ENCODE data around the gene LAMA5. TPM values are rescaled to one million over a fixed set of nuclear protein-coding genes. Genes with fewer than 3 reads are reported as not detected.
A peak's percentile ranks its signal among the peaks of the same experiment; 100 is the strongest.

The LAMA5 gene
- total RNA-seq, result 10 to 100 TPM in 7 of 8 experiments, 1 to 10 TPM in 1; 9.7 to 45.4 (median 24.9) TPM

GRCh38 chr20:62367136-62367632 is at the start of gene LAMA5:
TSS of gene LAMA5 (minus strand) at chr20:62367312. CDS start at chr20:62367245, 67 bp downstream.
- peak within 1 kb of the TSS; percentile 60 to 74 for H3K27ac ChIP-seq
- in situ Hi-C loops (cut with MboI; ENCODE audit: low pct_unique_long_range_greater_than_20kb in 2 of 9, low sequenced_read_pairs in 9 of 9, unreplicated experiment in 9 of 9), result no loop called here
- ATAC-seq (replicated peaks in 6 of 8), result peak; percentile 23 to 56 (median 38)
- WGBS, 10 experiments, result no CpG with 5 or more reads among the region's 70 CpGs
- H3K4me1 ChIP-seq (replicated peaks in 1 of 2), result peaks cover 68 to 74% of the 10 kb centered on the region in 2 donors
- H3K4me3 ChIP-seq, result peak within 1 kb of the TSS; percentile 49 to 84 (median 57)

DNA sequence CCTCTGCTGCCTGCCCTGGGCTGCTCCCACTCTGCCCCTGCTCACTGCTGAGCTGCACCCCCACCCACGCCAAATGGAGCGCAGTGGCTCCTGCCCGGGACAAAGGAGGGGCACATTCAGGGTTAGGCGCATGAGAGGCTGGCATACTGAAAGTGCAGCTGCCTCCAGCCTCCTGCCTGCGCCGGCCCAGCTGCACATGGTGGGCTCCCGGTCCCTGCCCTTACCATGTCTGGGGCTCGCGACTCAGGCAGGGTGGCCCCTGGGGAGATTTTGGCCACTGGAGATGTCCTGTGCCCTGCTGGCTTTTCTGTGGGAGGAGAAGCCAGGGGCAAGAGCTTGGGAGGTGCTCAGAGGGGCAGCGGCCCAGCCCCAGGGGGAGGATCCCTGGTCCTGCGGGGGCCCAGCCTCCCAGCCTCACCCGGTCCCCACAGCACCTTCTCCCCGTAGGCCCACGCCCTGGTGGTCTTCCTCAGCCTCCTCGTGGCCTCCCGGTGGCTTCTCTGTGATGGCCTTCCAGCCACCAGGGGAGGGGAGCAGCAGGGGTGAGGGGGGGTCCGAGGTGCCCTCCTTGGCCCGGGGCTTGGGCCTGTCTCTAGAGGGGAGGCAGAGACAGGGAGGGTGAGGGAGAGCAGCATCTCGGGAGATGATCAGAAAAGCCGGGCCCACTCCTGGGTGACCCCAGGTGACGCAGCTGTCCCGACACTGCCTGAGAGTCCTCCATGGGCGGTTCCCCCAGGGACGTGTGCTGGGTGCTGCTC is 48.4 kb upstream of the LAMA5 start:
- Histone ChIP-seq H3K4me3 (no peak overlapping the region), H3K4me1 (replicated peaks in 1 of 2) (peaks cover 2 to 6% of the 10 kb centered on the region in 2 donors), H3K27ac (peak overlapping the region in 1 of 2 donors; percentile 11)
- in situ Hi-C loops (cut with MboI; ENCODE audit: low pct_unique_long_range_greater_than_20kb in 2 of 9, low sequenced_read_pairs in 9 of 9, unreplicated experiment in 9 of 9), result loop anchor here in 3 of 9 experiments (10.0 to 25.0 kb wide), 2 partner anchors 197 to 199 kb away; no protein-coding TSS in a partner anchor
- no CpG with 5 or more reads among the region's 24 CpGs for WGBS, 10 experiments
- ATAC-seq (replicated peaks in 6 of 8), result no peak

DNA sequence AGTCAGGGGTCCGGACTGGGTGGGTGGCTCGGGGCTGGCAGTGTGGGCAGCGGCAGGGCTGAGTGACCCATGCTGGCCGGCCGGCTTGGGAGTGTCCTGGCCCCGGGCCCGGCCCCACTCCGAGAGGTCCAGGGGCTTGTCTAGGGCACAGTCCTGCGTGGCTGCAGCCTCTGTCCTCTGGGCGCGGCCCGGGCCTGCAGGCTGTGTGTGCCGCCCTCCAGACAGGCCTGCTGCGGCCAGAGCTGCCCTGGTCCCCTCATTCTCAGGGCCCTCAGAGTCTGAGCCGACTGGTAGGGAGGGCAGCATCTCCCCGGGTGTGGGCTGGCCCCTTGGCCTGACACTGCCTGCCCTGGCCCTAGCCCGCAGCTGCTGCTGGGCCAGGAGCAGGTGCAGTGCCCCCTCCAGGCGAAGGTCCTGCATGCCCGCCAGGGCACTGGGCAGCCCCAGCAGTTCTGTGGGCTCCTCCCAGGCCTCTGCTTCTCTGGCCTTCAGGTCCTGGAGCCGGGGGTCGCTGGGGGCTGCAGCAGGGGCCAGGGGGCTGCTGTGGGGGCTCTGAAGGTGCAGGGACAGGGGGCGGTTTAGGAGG is 46.9 kb upstream of the LAMA5 start:
- Histone ChIP-seq H3K4me3 (no peak overlapping the region), H3K4me1 (replicated peaks in 1 of 2) (peaks cover 5 to 14% of the 10 kb centered on the region in 2 donors), H3K27ac (no peak overlapping the region)
- peak in 3 of 8 experiments; percentile 1 to 20 (median 16) for ATAC-seq (replicated peaks in 6 of 8)
- in situ Hi-C loops (cut with MboI; ENCODE audit: low pct_unique_long_range_greater_than_20kb in 2 of 9, low sequenced_read_pairs in 9 of 9, unreplicated experiment in 9 of 9), result loop anchor here in 3 of 9 experiments (10.0 to 25.0 kb wide), 2 partner anchors 198 to 201 kb away; no protein-coding TSS in a partner anchor
- 40 to 100% methylated on average over 1 of the region's 22 CpGs; no CpG with 5 or more reads in 8 of the 10 experiments for WGBS, 10 experiments

DNA sequence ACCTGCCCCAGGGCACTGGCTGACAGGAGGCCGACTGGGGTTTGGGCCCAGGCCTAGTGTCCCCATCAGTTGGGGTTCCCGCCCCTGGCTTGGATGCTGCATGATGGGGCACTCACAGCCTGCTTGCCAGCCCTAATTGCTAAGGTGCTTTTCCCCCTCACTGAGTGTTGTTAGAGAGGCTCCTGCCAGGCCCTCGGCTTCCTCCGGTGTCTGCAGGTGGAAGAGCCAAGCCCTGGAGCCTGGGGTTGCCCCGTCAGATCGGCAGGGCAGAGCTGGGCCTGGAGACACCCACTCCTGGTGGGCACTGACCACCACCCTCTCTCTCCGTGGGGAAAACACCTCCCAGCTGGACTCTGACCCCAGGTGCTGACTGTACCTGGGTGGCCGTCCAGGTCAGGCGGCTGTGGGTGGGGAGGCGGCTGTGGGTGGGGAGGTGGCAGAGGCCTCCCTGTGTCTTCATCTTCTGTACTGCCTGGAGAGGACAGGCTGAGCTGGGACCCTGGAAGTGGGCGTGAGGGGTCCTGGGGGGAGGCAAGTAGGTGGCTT is 46.0 kb upstream of the LAMA5 start:
- Histone ChIP-seq H3K27ac (no peak overlapping the region), H3K4me3 (no peak overlapping the region), H3K4me1 (replicated peaks in 1 of 2) (peaks cover 8 to 14% of the 10 kb centered on the region in 2 donors)
- in situ Hi-C loops (cut with MboI; ENCODE audit: low pct_unique_long_range_greater_than_20kb in 2 of 9, low sequenced_read_pairs in 9 of 9, unreplicated experiment in 9 of 9), result loop anchor here in 3 of 9 experiments (10.0 to 25.0 kb wide), 2 partner anchors 199 to 202 kb away; no protein-coding TSS in a partner anchor
- ATAC-seq (replicated peaks in 6 of 8), result no peak
- 47 to 100% (median 80%) methylated on average over 1 to 2 of the region's 11 CpGs; no CpG with 5 or more reads in 7 of the 10 experiments for WGBS, 10 experiments

- Histone ChIP-seq H3K4me1 (replicated peaks in 1 of 2) (peaks cover 8 to 17% of the 10 kb centered on the region in 2 donors), H3K4me3 (no peak overlapping the region), H3K27ac (no peak overlapping the region)
- 30 to 93% (median 78%) methylated on average over 2 to 8 of the region's 22 CpGs; no CpG with 5 or more reads in 2 of the 10 experiments for WGBS, 10 experiments
- in situ Hi-C loops (cut with MboI; ENCODE audit: low pct_unique_long_range_greater_than_20kb in 2 of 9, low sequenced_read_pairs in 9 of 9, unreplicated experiment in 9 of 9), result loop anchor here in 3 of 9 experiments (10.0 to 25.0 kb wide), 2 partner anchors 200 to 202 kb away; no protein-coding TSS in a partner anchor
- no peak for ATAC-seq (replicated peaks in 6 of 8)
Observed at GRCh38 chr20:62412194-62413024, 45.3 kb upstream of the LAMA5 start.

DNA sequence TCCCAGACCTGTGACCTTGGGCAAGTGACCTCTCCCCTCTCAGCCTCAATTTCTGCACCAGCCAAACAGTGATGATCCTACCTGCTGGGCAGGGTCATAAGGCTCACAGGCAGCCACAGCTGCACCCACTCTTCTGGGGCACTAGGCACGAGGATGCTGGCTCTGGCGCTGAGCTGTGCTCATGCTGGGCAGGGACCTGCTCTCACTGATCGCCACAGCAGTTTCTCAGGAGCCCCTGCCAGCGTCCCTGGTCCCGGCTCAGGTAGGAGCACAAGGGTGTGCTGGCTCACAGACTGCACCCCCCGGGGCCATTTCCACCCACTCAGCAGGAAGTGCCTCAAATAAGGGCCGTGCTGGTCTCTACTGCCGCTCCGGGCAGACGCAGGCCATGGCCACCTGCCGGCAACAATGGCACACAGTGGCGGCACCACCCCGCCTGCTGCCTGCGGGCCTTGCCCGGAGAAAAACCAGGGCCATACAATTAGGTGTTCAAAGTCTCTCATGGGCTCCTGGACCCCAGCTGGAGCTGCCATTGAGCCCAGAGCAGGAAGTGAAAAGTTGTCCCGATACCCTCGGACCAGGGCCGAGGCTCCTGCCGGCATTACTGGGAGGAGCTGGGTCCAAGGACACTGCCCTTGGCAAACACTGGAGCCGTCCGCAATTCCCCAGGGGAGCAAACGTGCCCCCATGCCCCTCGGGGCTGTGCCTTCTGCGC is 44.5 kb upstream of the LAMA5 start:
- in situ Hi-C loops (cut with MboI; ENCODE audit: low pct_unique_long_range_greater_than_20kb in 2 of 9, low sequenced_read_pairs in 9 of 9, unreplicated experiment in 9 of 9), result loop anchor here in 3 of 9 experiments (10.0 to 25.0 kb wide), 2 partner anchors 201 to 203 kb away; no protein-coding TSS in a partner anchor
- ATAC-seq (replicated peaks in 6 of 8), result no peak
- Histone ChIP-seq H3K4me1 (replicated peaks in 1 of 2) (peaks cover 8 to 18% of the 10 kb centered on the region in 2 donors), H3K4me3 (no peak overlapping the region), H3K27ac (no peak overlapping the region)
- WGBS, 10 experiments, result 0 to 100% (median 84%) methylated on average over 1 to 8 of the region's 24 CpGs; no CpG with 5 or more reads in 4 of the 10 experiments

- H3K27ac ChIP-seq, result no peak overlapping the region
- no peak overlapping the region for H3K4me3 ChIP-seq
- no peak for ATAC-seq (replicated peaks in 6 of 8)
- 0 to 100% (median 58%) methylated on average over 1 to 7 of the region's 19 CpGs; no CpG with 5 or more reads in 6 of the 10 experiments for WGBS, 10 experiments
- in situ Hi-C loops (cut with MboI; ENCODE audit: low pct_unique_long_range_greater_than_20kb in 2 of 9, low sequenced_read_pairs in 9 of 9, unreplicated experiment in 9 of 9), result loop anchor here in 3 of 9 experiments (10.0 to 25.0 kb wide), 2 partner anchors 201 to 204 kb away; no protein-coding TSS in a partner anchor
- peaks cover 12 to 17% of the 10 kb centered on the region in 2 donors for H3K4me1 ChIP-seq (replicated peaks in 1 of 2)
Observed at GRCh38 chr20:62410746-62411478, 43.8 kb upstream of the LAMA5 start.

GRCh38 chr20:62409931-62410745 is 43.0 kb upstream of the LAMA5 start:
- peak; percentile 2 to 41 (median 34) for ATAC-seq (replicated peaks in 6 of 8)
- in situ Hi-C loops (cut with MboI; ENCODE audit: low pct_unique_long_range_greater_than_20kb in 2 of 9, low sequenced_read_pairs in 9 of 9, unreplicated experiment in 9 of 9), result loop anchor here in 3 of 9 experiments (10.0 to 25.0 kb wide), 2 partner anchors 202 to 205 kb away; no protein-coding TSS in a partner anchor
- Histone ChIP-seq H3K4me3 (no peak overlapping the region), H3K4me1 (replicated peaks in 1 of 2) (peaks cover 18 to 23% of the 10 kb centered on the region in 2 donors), H3K27ac (no peak overlapping the region)
- WGBS, 10 experiments, result 0 to 31% (median 10%) methylated on average over 2 to 11 of the region's 30 CpGs; no CpG with 5 or more reads in 5 of the 10 experiments

DNA sequence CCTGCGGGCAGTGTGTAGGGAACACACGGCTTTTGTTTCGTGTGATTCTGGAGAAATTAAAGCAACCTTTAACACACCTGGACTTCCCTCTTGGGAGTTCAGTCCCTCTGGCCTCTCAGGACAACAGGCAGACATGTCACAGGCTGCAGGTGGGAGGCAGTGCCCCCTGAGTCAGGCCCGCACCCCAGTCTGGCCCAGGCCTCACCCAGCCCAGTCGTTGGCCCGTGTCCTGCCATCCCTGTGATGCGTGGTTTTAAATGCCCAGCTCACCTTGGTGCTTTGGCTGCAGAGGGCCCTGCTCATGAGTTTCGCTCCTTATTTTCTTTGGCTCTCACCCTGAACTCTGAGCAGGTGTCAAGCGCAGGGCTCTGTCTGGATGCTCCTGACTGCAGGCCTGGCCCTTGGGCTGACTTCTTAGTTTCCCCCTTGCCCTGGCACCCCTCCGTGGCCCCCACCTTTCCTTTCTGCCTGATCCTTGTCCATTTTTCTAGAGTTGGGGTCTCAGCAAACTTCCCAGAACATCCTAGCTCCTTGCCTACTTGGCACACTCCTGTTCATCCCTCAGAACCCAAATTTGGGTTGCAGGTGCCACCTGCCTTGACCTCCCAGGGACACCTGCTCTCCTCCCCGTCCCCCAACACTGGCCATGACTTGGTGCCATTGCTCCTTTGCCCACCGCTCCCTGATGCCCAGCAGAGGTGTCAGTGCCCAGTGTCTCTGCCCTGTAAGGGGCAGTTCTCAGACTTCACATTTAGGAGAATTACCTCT is 42.2 kb upstream of the LAMA5 start:
- no peak for ATAC-seq (replicated peaks in 6 of 8)
- no peak overlapping the region for H3K4me3 ChIP-seq
- WGBS, 10 experiments, result 71 to 86% (median 79%) methylated on average over 2 to 8 of the region's 12 CpGs; no CpG with 5 or more reads in 5 of the 10 experiments
- in situ Hi-C loops (cut with MboI; ENCODE audit: low pct_unique_long_range_greater_than_20kb in 2 of 9, low sequenced_read_pairs in 9 of 9, unreplicated experiment in 9 of 9), result loop anchor here in 2 of 9 experiments (25.0 kb wide), 1 partner anchor 203 kb away; no protein-coding TSS in a partner anchor
- no peak overlapping the region for H3K27ac ChIP-seq
- peaks cover 20 to 23% of the 10 kb centered on the region in 2 donors for H3K4me1 ChIP-seq (replicated peaks in 1 of 2)

GRCh38 chr20:62408640-62409039 is 41.5 kb upstream of the LAMA5 start:
- in situ Hi-C loops (cut with MboI; ENCODE audit: low pct_unique_long_range_greater_than_20kb in 2 of 9, low sequenced_read_pairs in 9 of 9, unreplicated experiment in 9 of 9), result loop anchor here in 2 of 9 experiments (25.0 kb wide), 1 partner anchor 204 kb away; no protein-coding TSS in a partner anchor
- no peak for ATAC-seq (replicated peaks in 6 of 8)
- Histone ChIP-seq H3K27ac (no peak overlapping the region), H3K4me3 (no peak overlapping the region), H3K4me1 (replicated peaks in 1 of 2) (peaks cover 20 to 23% of the 10 kb centered on the region in 2 donors)
- 80 to 82% methylated on average over 4 to 6 of the region's 12 CpGs; no CpG with 5 or more reads in 8 of the 10 experiments for whole genome bisulfite sequencing, 10 experiments
